ENCODE results near the gene SLC7A6OS. TPM values are rescaled to one million over a fixed set of nuclear protein-coding genes. Genes with fewer than 3 reads are reported as not detected.

SLC7A6OS gene
- total and polyA plus RNA-seq, 10 of the 15 experiments (the other 5 are each of a cell fraction or from before 2014, with no cell fraction given): 2.9 to 27.4 (median 16.9) TPM

- TF ChIP-seq ZNF274 (IDR thresholded peaks at IDR 0.05; ENCODE audit: insufficient read depth, insufficient read length): no peak
- Histone ChIP-seq H4K20me1 (ENCODE audit: control insufficient read depth, insufficient read depth) (no peaks in the 10 kb centered on the region), H2AFZ (ENCODE audit: control insufficient read depth, low read depth, low read length) (no peak overlapping the region), H3K27me3 (replicated peaks in 1 of 2; ENCODE audit: control insufficient read depth in 2 of 2, insufficient read depth in 2 of 2, low read length in 1 of 2) (no peaks in the 10 kb centered on the region), H3K9me3 (replicated peaks; ENCODE audit: control insufficient read depth, insufficient read depth, low read length) (no peaks in the 10 kb centered on the region), H3K4me2 (ENCODE audit: control insufficient read depth, insufficient read depth) (no peak overlapping the region), H3K9ac (ENCODE audit: control insufficient read depth, insufficient read depth, low read length) (no peak overlapping the region), H3K36me3 (ENCODE audit: control insufficient read depth in 2 of 2, insufficient read depth in 2 of 2, low read length in 1 of 2) (peaks cover 6 to 23% of the 10 kb centered on the region in 2 experiments), H3K4me1 (ENCODE audit: control insufficient read depth, insufficient read depth, low read length) (peaks cover 14% of the 10 kb centered on the region), H3K4me3 (no peak overlapping the region), H3K79me2 (ENCODE audit: control insufficient read depth, insufficient read depth, low read length) (no peaks in the 10 kb centered on the region; the same call in 1 of the 2 replicates), H3K27ac (ENCODE audit: control insufficient read depth, insufficient read depth) (no peak overlapping the region)
- in situ Hi-C loops (cut with MboI): no loop called here
- CTCF ChIA-PET: interaction anchor here (21.7 kb wide), 1 partner anchor 63 kb away, joined by 747 read pairs; the partner anchor contains the start of gene SLC7A6
- RAD21 ChIA-PET (ENCODE audit: unreplicated experiment): interaction anchor here (0.8 to 15.5 kb wide), 2 partner anchors 48 to 62 kb away, joined by 3 to 399 read pairs; partner anchors contain the start of gene SLC7A6
- no peak for DNase-seq (ENCODE audit: low read depth, low spot score)
- intact Hi-C loops (cut with micrococcal nuclease; ENCODE audit: unreplicated experiment): no loop called here
- 98% methylated on average over 5 of the region's 5 CpGs for WGBS (ENCODE audit: insufficient coverage, insufficient replicate concordance, low lambda C conversion rate, missing lambda C conversion rate)
- BruUV-seq (replicated peaks): no TSS peak
- ATAC-seq: no peak
- POLR2A ChIA-PET: interaction anchor here (0.9 kb wide), 1 partner anchor 24 kb away, joined by 3 read pairs; no protein-coding TSS in a partner anchor
- no peak for FAIRE-seq
- SMC1A ChIA-PET (ENCODE audit: uncharacterized antibody, unreplicated experiment): interaction anchor here (0.5 to 7.2 kb wide), 5 partner anchors 17 to 66 kb away, joined by 3 to 85 read pairs (median 4); partner anchors contain the start of gene SLC7A6
Measured at GRCh38 chr16:68324336-68324735, 13.6 kb upstream of the SLC7A6OS start.

- ChIA-PET RAD21 (ENCODE audit: unreplicated experiment) (interaction anchor here (0.6 to 15.5 kb wide), 10 partner anchors 9 to 91 kb away, joined by 3 to 399 read pairs (median 6); partner anchors contain the start of genes PRMT7, SLC7A6 and SLC7A6OS), SMC1A (ENCODE audit: uncharacterized antibody, unreplicated experiment) (interaction anchor here (0.9 to 7.2 kb wide), 15 partner anchors 9 to 64 kb away, joined by 3 to 85 read pairs (median 4); partner anchors contain the start of genes PRMT7, SLC7A6 and SLC7A6OS), CTCF (interaction anchor here (0.7 to 21.7 kb wide), 13 partner anchors 8 to 144 kb away, joined by 3 to 747 read pairs (median 4); partner anchors contain the start of genes PRMT7, SLC7A6 and SLC7A6OS), POLR2A (interaction anchor here (0.6 to 4.7 kb wide), 15 partner anchors 9 to 240 kb away, joined by 3 to 26 read pairs (median 5); partner anchors contain the start of genes PLA2G15, PRMT7, SLC7A6 and SLC7A6OS)
- 88% methylated on average over 6 of the region's 6 CpGs for WGBS (ENCODE audit: insufficient coverage, insufficient replicate concordance, low lambda C conversion rate, missing lambda C conversion rate)
- peak overlapping the region; percentile 61 for H3K27ac ChIP-seq (ENCODE audit: control insufficient read depth, insufficient read depth)
- peak; percentile 76 for FAIRE-seq
- peak; percentile 100 for ATAC-seq
- BruUV-seq (replicated peaks): no TSS peak
- in situ Hi-C loops (cut with MboI) (no loop called here), intact Hi-C loops (cut with micrococcal nuclease; ENCODE audit: unreplicated experiment) (no loop called here)
- no peak for DNase-seq (ENCODE audit: low read depth, low spot score)
- no peak overlapping the region for H2AFZ ChIP-seq (ENCODE audit: control insufficient read depth, low read depth, low read length)
- H3K27me3 ChIP-seq (replicated peaks in 1 of 2; ENCODE audit: control insufficient read depth in 2 of 2, insufficient read depth in 2 of 2, low read length in 1 of 2): no peaks in the 10 kb centered on the region
- H3K9ac ChIP-seq (ENCODE audit: control insufficient read depth, insufficient read depth, low read length): peak overlapping the region; percentile 38; the same call in 1 of the 2 replicates
- peaks cover 8% of the 10 kb centered on the region for H3K4me1 ChIP-seq (ENCODE audit: control insufficient read depth, insufficient read depth, low read length)
- H3K4me2 ChIP-seq (ENCODE audit: control insufficient read depth, insufficient read depth): peak overlapping the region; percentile 13; the same call in 1 of the 2 replicates
- peaks cover 2% of the 10 kb centered on the region; the same call in 1 of the 2 replicates for H3K79me2 ChIP-seq (ENCODE audit: control insufficient read depth, insufficient read depth, low read length)
- H3K36me3 ChIP-seq (ENCODE audit: control insufficient read depth in 2 of 2, insufficient read depth in 2 of 2, low read length in 1 of 2): peaks cover 7 to 20% of the 10 kb centered on the region in 2 experiments
- no peaks in the 10 kb centered on the region for H4K20me1 ChIP-seq (ENCODE audit: control insufficient read depth, insufficient read depth)
- no peaks in the 10 kb centered on the region for H3K9me3 ChIP-seq (replicated peaks; ENCODE audit: control insufficient read depth, insufficient read depth, low read length)
- H3K4me3 ChIP-seq: no peak overlapping the region
- TF ChIP-seq ELK1 (IDR thresholded peaks at IDR 0.05; ENCODE audit: low read depth, low read length): no peak
- no peak for TF ChIP-seq GABPA (IDR thresholded peaks at IDR 0.05; ENCODE audit: low read depth)
- TF ChIP-seq NBN (IDR thresholded peaks at IDR 0.05): peak; percentile 85
- TF ChIP-seq ZNF384 (IDR thresholded peaks at IDR 0.05; ENCODE audit: borderline replicate concordance, low read depth, low read length): no peak
- no peak for TF ChIP-seq LARP7 (IDR thresholded peaks at IDR 0.05)
- TF ChIP-seq PKNOX1 (IDR thresholded peaks at IDR 0.05): peak; percentile 94
- TF ChIP-seq RCOR1 (conservative IDR thresholded peaks at IDR 0.05; ENCODE audit: low read depth, low read length): no peak
- no peak for TF ChIP-seq HDAC2 (IDR thresholded peaks at IDR 0.05)
- TF ChIP-seq EED (IDR thresholded peaks at IDR 0.05; ENCODE audit: low read depth): peak; percentile 44; the same call in 1 of the 2 replicates
- TF ChIP-seq BMI1 (IDR thresholded peaks at IDR 0.05; ENCODE audit: borderline replicate concordance): 0 out of 2 replicates have a peak, but pooled peaks have one; percentile 42
- TF ChIP-seq BACH1 (IDR thresholded peaks at IDR 0.05; ENCODE audit: borderline replicate concordance): no peak; the same call in 1 of the 2 replicates
- no peak for TF ChIP-seq ZNF24 (IDR thresholded peaks at IDR 0.05)
- TF ChIP-seq RFX5 (IDR thresholded peaks at IDR 0.05; ENCODE audit: low read depth, low read length): 0 out of 2 replicates have a peak, but pooled peaks have one; percentile 56
- no peak for TF ChIP-seq YBX1 (IDR thresholded peaks at IDR 0.05)
Measured at GRCh38 chr16:68319185-68319908, 8.6 kb upstream of the SLC7A6OS start.
